NCI-H446 treated with DMSO at 0.1 percent for 48 hours (cell line): Measurements from ENCODE around the gene C1QTNF2.

Source experiments
- DNase-seq: peaks from one replicate; lab custom pipeline; 2025; lab: John Stamatoyannopoulos, UW

The C1QTNF2 gene

DNA sequence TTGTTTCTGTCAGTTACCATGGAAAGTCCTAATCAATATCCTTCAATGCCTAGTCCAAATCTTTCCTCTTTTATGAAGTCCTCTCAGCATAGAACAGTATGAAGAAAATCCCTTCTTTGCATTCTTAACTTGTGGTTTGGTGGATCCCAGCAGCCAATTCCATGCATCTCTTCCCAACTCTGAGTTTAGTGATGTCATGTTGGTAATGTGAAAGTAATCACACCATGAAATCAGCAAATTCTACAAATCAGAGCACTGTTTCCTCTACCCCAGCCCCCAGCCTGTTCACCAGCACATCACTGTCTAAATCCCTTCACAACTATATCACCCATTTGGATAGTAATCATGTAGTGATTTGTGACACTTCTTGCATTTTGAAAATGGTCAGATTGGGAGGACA, 4.7 kb upstream of the C1QTNF2 start:
- no peak for DNase-seq

DNA sequence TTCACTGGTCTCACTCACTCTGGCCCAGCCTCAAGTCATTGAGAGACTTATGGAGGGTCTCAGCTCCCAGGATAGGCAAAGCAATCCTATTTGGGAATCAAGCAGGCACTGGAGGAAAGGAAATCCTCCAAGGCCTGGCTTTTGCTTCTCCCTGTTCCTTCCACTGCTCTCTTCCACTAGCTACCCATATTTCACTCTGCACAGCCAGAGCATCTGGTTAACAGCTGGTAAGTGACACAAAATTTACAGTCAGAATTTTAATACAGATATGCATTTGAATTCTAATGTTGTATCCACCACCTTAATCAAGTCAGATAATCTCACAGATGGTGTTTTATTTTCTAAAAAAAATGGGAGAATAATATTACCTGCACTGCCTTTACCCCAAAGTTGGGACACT, 868 bp upstream of the C1QTNF2 start:
- no peak for DNase-seq

DNA sequence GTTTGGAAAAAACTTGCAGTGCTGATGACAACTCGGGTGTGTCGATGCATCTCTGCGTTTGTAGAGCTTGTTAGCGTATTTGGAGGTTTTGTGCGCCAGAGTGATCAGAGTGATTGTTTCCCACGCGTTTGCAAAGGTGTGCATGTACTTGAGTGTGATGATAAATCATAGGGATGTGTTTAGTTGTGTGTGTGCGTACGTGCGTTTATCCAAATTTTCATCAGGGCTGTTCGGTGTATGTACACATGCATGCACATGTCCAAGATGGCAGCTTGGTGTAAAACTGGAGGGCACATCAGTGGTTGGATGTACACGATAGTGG, 248 bp upstream of the C1QTNF2 start:
- no peak for DNase-seq

DNA sequence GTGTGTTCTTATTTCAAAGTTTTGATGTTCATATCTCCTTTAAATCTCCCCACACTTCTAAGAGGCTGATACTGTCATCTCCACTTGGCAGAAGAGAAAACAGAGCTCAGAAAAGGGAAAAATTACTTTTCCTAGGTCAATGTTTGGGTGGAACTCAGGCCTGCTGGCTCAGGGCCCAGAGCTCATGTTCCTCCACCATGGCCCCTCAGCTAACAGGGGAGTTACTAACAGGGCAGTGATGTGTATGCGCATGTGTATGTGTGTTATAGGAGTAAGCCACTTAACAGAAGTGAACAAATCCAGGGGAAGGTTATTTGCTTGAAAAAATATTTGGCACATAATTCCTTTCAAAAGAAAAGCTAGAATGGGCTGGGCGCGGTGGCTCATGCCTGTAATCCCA, 2.5 kb downstream of the C1QTNF2 start:
- no peak for DNase-seq

DNA sequence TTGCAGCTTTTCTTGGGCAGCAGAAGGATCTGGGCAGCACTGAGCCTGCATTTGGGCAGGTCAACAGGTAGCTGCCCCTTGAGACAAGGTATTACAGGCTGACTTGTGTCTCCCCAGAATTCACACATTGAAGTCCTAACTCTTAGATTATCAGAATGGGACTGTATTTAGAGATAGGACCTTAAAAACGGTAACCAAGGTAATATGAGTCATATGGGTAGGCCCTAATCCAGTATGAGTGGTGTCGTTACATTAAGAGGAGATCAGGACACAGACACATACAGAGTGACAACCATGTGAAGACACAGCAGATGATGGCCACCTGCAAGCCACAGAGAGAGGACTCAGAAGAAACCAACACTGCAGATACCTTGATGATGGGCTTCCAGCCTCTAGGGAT, 3.2 kb downstream of the C1QTNF2 start:
- DNase-seq, result no peak

DNA sequence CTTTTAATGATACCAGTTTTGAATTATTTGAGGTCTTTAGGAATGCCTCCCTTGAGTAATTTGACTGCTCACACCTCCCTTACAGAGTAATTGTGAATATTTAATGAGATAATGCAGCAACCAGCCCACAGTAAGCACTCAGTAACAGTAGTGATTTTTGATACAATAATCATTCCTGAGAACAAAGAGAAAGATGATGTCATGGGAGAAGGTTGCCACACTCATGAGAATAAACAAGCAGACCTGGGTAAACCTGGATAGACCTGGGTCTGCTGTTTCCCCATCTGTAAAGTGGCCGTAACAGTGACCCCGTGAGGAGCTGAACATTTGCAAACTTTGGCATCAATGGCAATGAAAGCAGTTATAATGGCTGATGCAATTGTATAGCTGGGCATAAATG, 4.2 kb downstream of the C1QTNF2 start:
- DNase-seq, result no peak

DNA sequence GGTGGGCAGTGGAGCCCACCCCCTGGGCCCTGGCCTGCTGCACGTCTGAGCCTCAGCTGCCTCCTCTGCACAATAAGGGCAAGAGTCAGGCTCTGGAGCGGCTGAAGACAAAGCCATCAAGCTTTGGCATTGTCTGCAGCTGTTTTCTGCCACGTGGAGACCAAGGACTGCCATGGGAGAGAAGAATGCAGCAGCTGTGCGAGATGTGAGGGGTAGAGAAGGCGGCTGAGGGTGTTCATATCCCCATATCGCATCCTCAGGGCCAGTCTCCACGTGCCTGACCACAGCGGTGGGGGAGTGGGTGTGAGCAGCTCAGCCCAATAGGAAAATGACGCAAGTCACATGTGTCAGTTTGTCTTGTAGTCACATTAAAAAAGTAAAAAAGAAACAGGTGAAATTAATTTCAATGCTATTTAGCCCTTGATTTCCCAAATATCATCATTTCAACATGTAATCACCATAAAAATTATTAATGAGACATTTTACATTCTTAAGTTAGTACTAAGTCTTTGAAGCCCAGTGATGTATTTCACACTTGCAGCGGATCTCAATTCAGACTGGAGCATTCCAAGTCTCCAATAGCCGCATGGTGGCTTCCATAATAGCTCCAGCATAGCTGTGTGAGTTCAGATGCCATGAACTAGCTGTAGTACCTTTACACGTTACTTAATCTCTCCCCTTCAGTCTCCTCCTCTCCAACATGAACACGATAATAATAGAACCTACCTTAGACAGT, 6.6 kb downstream of the C1QTNF2 start:
- no peak for DNase-seq

DNA sequence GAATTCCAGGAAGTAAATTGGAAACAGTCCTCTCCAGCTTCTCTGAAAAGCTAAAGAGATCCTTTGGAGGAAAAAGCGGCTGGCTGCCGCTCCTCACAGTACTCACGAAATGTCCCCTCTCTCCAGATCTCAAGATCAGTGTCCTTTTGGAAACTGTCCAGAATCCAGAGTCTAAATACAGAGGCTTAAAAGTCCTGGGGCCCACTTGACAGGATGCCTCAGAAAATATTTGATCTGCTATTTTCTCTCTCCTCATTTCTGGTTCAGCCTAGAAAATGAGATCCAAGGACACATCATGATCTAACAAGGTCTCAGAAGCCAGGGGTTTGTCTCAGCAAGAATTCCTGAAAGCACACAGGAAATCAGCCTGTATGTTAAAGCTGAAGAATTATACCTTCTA, 7.2 kb downstream of the C1QTNF2 start:
- no peak for DNase-seq

DNA sequence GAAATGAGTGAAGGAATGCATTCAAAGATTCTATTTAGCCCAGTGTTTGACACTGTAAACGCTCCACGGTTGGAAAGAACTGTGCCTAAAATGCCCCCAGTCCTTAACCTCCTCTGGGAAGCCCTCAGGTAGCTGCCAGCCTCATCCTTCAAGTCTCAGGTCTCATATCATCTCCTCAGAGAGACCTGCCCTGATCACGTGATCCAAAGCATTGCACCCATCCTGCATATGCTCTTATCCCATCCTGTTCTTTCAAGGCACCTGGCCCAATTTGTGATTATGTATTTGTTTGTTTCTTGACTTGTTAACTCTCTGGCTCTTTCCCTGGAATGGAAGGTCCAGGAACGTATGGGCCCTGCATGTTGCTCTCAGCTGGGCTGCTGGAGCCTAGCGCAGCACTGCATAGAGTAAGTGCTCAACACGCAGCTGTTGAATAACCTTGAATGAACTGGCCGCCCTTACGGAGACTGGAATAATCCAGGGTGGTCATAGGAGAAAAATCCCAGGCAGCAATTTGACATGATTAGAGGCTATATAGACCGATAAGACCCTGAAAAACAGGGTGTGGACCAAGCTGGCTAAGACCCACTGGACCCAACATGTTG, 8.7 kb downstream of the C1QTNF2 start:
- no peak for DNase-seq

DNA sequence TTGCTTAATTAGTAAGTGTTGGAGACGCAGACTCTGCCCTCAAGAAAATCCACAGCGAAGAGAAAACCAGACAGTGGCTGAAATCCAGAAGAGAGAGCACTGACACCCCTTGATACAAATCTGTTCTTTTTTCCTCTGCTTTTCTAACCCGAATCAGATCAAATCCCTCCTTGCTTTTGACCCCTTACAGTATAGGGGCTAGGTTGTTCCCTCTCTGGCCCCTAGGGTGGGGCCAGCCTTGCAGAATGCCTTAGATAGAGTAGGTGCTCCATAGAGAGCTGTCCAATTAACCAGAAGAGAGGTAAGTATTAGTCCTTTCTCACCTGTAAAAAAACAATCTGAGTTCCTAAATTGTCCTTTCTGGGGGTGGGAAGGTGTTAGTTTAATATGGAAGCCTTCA, 10.1 kb downstream of the C1QTNF2 start:
- no peak for DNase-seq

DNA sequence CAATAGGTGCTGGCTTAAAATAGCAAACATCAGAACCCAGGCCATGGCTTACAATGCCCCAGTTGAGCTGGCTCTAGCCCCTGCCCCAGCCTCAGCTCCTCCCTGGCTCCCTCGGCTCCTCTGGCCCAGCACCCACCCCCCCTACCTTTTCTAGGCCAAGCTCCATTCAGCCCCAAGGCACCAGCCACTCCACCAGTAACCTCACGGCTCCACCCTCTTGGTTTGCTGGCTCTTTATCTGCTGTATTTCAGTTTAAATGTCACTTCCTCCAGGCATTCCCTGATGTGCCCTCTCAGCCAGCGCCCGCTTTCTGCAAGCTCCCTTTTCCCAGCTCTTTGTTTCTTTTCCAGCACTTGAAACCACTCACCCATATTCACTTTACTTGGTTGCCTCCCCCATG, 10.6 kb downstream of the C1QTNF2 start:
- no peak for DNase-seq

DNA sequence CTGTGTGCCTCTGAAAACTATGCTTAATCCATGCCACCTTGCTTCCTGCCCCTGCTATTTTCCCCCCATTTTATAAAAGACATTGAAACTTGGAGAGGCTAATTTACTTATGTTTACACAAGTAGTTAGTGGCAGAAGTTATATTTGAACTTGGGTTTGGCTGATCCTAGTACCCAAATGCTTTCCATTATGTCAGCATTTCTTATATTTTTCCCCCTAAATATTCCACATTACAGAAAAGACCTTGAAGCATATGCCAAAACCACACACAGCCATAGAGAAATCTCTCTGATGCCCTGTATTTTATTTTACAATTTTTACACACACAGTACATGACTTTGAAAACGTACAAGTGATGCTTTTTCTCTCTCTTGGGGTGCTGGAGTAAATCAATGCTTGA, 11.2 kb downstream of the C1QTNF2 start:
- no peak for DNase-seq

DNA sequence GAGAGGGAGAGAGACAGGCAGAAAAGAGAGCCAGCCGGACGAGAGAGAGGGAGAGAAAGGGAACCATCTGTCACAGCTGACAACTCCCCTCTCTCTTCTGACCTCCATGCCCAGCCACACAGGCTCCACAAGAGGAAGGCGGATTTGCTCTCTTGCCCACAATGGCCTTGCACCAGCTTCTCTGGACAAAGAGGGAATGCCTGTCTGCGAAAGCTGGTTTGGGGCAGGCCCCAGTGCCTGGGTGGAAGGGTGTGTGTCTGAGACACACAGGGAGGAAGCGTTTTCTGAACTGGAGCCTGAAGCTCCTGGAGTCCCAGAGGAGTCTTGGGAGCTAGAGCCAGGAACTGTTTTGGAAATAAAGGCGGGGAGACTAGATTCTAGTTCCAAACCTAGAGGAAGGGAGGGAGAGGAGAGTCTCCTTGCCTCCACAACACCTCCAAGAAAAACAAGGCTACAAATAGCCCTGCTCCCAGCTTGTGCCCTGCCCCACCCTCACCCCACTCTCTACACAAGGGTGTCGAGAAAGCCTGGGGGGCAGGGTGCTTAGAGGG, 12.5 kb downstream of the C1QTNF2 start:
- no peak for DNase-seq

DNA sequence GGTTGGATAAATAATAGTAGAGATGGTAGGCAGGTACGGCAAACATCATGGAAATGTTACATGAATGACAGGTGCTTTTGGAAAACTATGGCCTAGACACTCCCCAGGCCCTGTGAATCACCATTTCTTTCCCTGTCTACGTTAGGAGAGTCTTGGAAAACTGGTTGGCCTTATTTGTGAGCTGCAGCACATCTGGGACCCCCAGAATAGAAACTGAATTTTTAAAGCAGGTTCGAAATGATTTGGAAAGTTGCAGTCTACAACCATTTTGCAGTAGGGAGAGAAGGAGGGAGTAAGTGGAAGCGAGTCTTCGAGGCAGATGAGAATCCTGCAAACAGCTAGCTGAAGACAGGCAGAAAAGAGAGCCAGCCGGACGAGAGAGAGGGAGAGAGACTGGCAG, 13.0 kb downstream of the C1QTNF2 start:
- no peak for DNase-seq

DNA sequence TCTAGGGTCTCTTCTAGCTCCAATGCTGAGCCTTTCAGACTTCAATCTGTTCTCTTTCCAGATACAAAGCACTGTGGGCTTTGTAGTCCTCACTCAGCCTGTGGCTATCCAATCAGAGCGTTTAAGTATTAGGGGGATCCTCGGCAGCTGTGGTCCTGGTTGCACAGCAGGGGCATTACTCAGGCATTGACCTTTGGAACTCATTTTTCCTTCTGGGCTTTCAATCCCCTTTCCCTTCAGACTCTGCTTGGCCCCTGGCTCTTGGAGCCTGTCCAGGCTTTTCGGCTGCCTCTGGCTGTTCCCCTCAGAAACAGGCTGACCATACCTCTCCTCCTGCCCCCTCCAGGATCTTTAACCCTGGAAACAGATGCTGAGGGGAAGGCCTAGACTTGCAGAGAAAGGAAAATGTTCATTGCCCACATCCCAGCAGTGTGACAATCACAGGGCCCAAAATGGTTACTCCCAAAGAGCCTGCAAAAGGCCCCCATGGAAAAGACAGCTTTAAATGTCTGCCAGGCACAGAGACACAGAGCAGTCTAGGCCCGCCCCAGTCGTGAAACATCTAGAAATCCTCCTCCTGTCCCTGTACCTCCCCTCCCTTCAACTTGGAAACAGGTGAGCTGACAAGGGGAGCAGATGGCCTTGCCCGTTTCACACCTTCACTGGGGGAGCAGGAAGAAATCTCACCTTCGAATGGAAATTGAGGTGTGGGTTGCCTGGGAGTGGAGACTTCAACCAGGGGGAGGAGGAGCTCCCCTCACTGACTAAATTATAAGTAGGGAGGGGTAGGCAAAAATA, 13.7 kb downstream of the C1QTNF2 start:
- no peak for DNase-seq

DNA sequence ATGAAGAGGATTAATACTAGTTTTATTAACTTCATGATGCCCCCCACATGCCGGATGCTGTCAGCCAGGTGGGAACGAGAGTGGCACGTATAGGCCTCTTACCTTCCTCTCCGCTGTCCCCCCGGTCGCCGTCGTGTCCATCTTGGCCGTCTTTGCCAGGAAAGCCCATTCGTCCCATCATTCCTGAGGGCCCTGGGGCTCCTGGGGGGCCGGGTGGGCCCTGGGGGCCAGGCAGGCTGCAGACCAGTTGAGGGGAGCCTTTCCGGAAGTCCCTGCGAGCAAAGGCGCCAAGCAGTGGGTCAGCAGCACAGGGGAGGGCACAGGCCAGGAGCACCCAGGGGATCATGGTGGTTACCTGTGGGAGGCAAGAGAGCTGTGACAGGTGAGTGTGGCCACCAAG, 15.8 kb downstream of the C1QTNF2 start:
- DNase-seq, result no peak

DNA sequence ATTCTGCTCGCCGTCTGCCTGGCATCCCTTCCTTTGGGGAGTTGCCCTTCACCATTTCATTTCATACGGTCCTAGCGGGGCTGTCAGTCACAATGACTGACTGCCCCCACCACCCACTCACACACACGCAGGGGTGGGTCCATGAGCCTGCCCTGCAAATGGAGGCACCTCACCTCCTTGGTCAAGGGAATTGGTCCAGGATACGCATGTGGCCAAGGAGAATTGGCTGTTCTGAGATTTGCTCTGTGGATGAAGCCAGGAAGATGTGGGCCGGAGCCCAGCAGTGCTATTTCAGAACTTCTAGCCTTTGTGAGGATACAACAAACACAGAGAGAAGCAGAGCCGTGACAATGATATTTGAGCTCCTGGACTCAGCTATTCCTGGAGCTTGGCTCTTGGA, 17.0 kb downstream of the C1QTNF2 start:
- no peak for DNase-seq

DNA sequence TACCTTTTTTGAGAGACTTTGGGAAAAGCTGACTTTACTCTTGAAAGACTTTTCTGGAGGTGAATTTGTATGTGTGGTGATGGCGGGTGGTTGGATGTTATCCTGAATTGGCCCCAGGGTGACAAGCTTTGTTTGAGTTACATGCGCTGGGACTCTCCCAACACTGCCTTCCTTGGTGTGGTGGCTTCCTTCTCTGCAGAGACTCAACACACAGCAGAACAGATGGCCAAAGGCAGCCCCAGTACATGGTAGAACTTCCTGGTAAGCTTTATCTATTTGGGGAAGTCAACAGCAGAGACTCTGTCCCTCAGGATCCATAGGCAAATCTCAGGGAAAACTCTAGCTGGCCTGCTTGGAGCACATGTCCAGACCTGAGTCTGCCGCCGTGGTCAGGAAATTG, 18.1 kb downstream of the C1QTNF2 start:
- no peak for DNase-seq

DNA sequence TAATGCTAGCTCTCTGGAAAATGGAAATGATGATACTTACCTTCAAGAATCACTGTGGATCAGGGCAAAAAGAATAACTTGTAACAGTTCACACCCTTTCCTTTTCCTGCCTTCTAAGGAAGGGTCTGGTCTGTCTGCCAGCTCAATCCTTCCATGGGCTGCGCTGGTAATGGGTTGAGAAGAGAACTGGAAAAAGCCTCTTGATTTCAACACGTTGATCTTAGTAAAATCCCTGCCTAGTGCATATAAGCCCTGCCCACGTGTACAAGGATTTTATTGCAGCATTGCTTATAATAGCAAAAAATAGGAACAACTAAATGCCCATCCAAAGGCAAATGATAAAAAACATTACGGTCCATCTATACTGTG, 20.5 kb downstream of the C1QTNF2 start:
- no peak for DNase-seq

DNA sequence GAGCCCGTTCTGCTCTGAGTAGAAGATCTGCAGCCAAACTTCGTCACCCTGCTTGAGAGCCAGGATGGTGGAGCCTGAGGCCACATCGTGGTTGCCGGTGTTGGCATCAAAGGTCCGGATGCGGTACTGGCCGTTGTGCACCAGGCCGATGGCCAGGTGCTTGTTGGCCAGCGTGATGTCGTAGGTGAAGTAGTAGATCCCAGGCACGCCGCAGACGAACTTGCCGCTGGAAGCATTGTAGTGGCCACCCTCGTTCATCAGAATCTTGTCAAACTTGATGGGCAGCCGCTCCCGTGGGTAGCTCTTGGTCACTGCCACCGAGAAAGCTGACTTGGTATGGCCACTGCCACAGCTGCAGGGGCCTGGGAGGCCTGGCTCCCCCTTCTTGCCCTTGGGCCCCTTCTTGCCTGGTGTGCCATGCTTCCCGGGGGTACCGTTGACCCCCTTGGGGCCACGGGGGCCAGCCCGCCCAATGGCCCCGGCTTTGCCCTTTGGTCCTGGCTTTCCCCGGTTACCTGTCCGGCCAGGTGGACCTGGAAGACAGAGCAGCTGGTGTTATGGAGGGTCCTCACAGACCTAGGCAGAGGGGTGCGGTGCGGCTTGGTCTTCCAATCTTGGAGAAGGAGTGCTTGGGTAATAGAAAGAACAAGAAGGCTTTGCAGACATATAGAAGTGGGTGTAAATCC, 21.0 kb downstream of the C1QTNF2 start:
- no peak for DNase-seq

DNA sequence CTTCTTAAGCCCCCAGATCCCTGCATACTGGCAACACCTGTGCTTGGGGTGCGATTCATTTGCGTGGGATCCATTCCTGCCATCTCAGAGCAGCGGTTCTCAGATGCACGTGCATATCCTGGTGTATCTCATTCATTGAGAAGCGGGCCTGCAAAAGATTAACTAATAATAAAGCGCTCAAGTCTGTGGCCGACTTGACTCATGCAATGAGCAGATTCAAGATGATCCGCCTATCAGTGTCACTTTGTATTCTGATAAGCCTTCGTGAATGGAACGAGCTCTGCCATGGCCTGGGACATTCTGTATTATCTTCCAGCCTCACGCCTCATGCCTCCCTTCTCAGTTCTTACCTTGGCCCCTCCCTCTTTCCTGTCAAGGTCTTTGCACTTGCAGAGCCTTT, 22.3 kb downstream of the C1QTNF2 start:
- no peak for DNase-seq

DNA sequence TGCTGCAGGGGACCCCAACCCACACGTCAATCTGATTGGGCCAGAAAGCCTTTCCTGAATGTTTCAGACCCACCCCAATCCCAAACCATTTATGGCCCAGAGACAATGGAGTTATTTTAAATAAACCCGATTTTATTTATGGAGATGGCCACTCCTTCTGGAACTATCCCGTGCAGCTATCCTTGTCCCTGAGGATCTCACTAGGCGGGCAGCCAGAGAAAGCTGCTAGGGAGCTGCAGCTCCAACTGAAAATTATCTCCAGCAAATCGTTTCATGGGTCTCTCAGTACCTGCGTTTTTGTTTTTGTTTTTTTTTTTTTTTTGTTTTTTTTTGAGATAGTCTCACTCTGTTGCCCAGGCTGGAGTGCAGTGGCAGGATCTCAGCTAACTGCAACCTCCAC, 23.0 kb downstream of the C1QTNF2 start:
- DNase-seq, result no peak
